GM19099 (cell line): Measurements from ENCODE around the gene P4HTM.

ENCODE experiments used
- POLR2A ChIP-seq: IDR thresholded peaks from 3 replicates; pipeline ENCODE4 v1.6.1; 2011; ENCODE audit warnings: low read depth; ENCODE audit not compliant: insufficient read length; ENCODE audit errors: extremely low read depth

Gene P4HTM

DNA sequence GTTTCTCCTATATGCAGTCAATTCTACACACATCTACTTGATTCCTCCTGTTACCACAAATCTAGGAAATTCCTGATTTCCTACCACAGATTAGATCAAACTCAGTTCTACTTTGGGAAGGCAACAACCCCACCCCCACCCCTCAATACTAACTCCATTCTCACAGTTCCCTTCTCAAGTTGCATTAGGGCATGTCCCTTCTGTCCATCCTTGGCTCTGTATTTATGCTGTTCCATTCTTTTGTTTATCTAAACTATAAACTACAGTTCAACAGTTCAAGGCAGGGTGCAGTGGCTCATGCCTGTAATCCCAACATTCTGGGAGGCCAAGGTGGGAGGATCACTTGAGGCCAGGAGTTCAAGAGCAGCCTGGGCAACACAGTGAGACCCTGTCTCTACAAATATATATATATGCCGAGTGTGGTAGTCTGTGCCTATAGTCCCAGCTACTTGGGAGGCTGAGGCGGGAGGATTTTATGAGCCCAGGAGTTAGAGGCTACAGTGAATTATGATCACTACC lies 64.4 kb downstream of the P4HTM start:
- no peak for TF ChIP-seq POLR2A
